Spinal cord (tissue), 4 donors: ENCODE measurements around the gene SYT2. TPM values are rescaled to one million over a fixed set of nuclear protein-coding genes. Genes with fewer than 3 reads are reported as not detected.

Experiments
- polyA plus RNA-seq, 2 donors: library from polyadenylated mRNA; unstranded; fragments of 120-200 nt; gene quantifications; one replicate each; pipeline ENCODE4 v1.2.1, GENCODE V29; 2013; ENCODE audit not compliant: insufficient read length in 2 of 2
- total RNA-seq, 2 donors: library from RNA; depleted of rRNA in 1 of 2; stranded (reverse); fragments of 120-200 nt in 1 of 2; fragments of >200 nt in 1 of 2; gene quantifications; one replicate each; pipeline versions ENCODE4 v1.2.3 to v1.2.4, GENCODE V29; 2013 to 2014

The SYT2 gene
- total and polyA plus RNA-seq, 4 donors = 11.1 to 59.2 (median 48.8) TPM

Other genes starting within 250 kb of the SYT2 start
- 100 to 1,000 TPM in 1 of 2 donors, 10 to 100 TPM in 1; 82.3 to 114 TPM for gene KDM5B, start 98.0 kb upstream of the SYT2 start, total RNA-seq
- gene KDM5B, start 98.0 kb upstream of the SYT2 start, polyA plus RNA-seq = 10 to 100 TPM; 60.2 to 65.9 TPM
- under 1 TPM in 1 of 2 donors, not detected in 1; 0.88 TPM for gene PCAT6, start 100.5 kb upstream of the SYT2 start, total RNA-seq
- gene PCAT6, start 100.5 kb upstream of the SYT2 start, polyA plus RNA-seq = 1 to 10 TPM; 5.9 to 6.9 TPM
- 10 to 100 TPM; 10.2 to 13.9 TPM for gene RABIF, start 178.7 kb upstream of the SYT2 start, total RNA-seq
- gene RABIF, start 178.7 kb upstream of the SYT2 start, polyA plus RNA-seq = 10 to 100 TPM; 18.6 to 20.8 TPM
- 10 to 100 TPM; 32.9 to 38.8 TPM for gene KLHL12, start 216.8 kb upstream of the SYT2 start, total RNA-seq
- 10 to 100 TPM; 32.3 to 35.8 TPM for gene KLHL12, start 216.8 kb upstream of the SYT2 start, polyA plus RNA-seq
- 100 to 1,000 TPM in 1 of 2 donors, 10 to 100 TPM in 1; 84.1 to 114 TPM for gene ADIPOR1, start 247.9 kb upstream of the SYT2 start, total RNA-seq
- gene ADIPOR1, start 247.9 kb upstream of the SYT2 start, polyA plus RNA-seq = 10 to 100 TPM; 74.8 to 83.9 TPM